ENCODE measurements around the gene RNF141.

GRCh38 chr11:10492084-10492483, 48.9 kb downstream of the RNF141 start:
- TF ChIP-seq EZH2 (IDR thresholded peaks at IDR 0.05; ENCODE audit: insufficient read depth, poor library complexity, severe bottlenecking) (no peak), EZH2phosphoT487 (IDR thresholded peaks at IDR 0.05; ENCODE audit: insufficient read depth, low read depth) (no peak)

Measured in GM23248 (cell line).